Stimulated activated naive CD8-positive, alpha-beta T cell treated with anti-CD3 and anti-CD28 coated beads, Interleukin-15, Interleukin-2, amounts not matched to agents 100 ng/mL and 50 ng/mL, for 24 hours (primary cell): ENCODE results near the gene IQGAP3.

Source experiments
- H3K27ac Mint-ChIP-seq: one replicate; pipeline ENCODE4 v1.8.0; 2021; ENCODE audit warnings: mild to moderate bottlenecking, mixed read lengths
- H3K27me3 Mint-ChIP-seq: one replicate; pipeline ENCODE4 v1.8.0; 2021; ENCODE audit warnings: mixed read lengths
- H3K36me3 Mint-ChIP-seq: one replicate; pipeline ENCODE4 v1.8.0; 2021; ENCODE audit warnings: low read depth, mixed read lengths
- H3K4me1 Mint-ChIP-seq: one replicate; pipeline ENCODE4 v1.8.0; 2021; ENCODE audit warnings: low read depth, mixed read lengths
- H3K4me3 Mint-ChIP-seq: one replicate; pipeline ENCODE4 v1.8.0; 2021; ENCODE audit warnings: mild to moderate bottlenecking, mixed read lengths
- H3K9me3 Mint-ChIP-seq: one replicate; pipeline ENCODE4 v1.8.0; 2021; ENCODE audit warnings: mixed read lengths

IQGAP3 gene

GRCh38 chr1:156550346-156550745, 22.0 kb downstream of the IQGAP3 start:
- Mint-ChIP-seq H3K4me3 (no peak overlapping the region), H3K9me3 (no peaks in the 10 kb centered on the region), H3K27ac (no peak overlapping the region), H3K27me3 (no peaks in the 10 kb centered on the region), H3K4me1 (peaks cover 14% of the 10 kb centered on the region), H3K36me3 (no peaks in the 10 kb centered on the region)

GRCh38 chr1:156549831-156550230, 22.5 kb downstream of the IQGAP3 start:
- H3K27ac Mint-ChIP-seq, result no peak overlapping the region

GRCh38 chr1:156549390-156549789, 23.0 kb downstream of the IQGAP3 start:
- Mint-ChIP-seq H3K27ac (no peak overlapping the region), H3K36me3 (no peaks in the 10 kb centered on the region), H3K4me3 (no peak overlapping the region), H3K27me3 (no peaks in the 10 kb centered on the region), H3K4me1 (peaks cover 14% of the 10 kb centered on the region), H3K9me3 (no peaks in the 10 kb centered on the region)

More at GRCh38 chr1:156549831-156550230, 22.5 kb downstream of the IQGAP3 start:
- H3K4me3 Mint-ChIP-seq, result no peak overlapping the region
- peaks cover 14% of the 10 kb centered on the region for H3K4me1 Mint-ChIP-seq
- no peaks in the 10 kb centered on the region for H3K36me3 Mint-ChIP-seq
- no peaks in the 10 kb centered on the region for H3K9me3 Mint-ChIP-seq
- no peaks in the 10 kb centered on the region for H3K27me3 Mint-ChIP-seq

GRCh38 chr1:156547982-156548381, 24.4 kb downstream of the IQGAP3 start:
- Mint-ChIP-seq H3K4me1 (peaks cover 10% of the 10 kb centered on the region), H3K27ac (no peak overlapping the region), H3K27me3 (no peaks in the 10 kb centered on the region)

GRCh38 chr1:156547434-156547833, 24.9 kb downstream of the IQGAP3 start:
- peaks cover 8% of the 10 kb centered on the region for H3K4me1 Mint-ChIP-seq
- H3K27me3 Mint-ChIP-seq, result no peaks in the 10 kb centered on the region
- peaks cover 4% of the 10 kb centered on the region for H3K36me3 Mint-ChIP-seq
- no peak overlapping the region for H3K4me3 Mint-ChIP-seq
- no peak overlapping the region for H3K27ac Mint-ChIP-seq
- H3K9me3 Mint-ChIP-seq, result no peaks in the 10 kb centered on the region

More at GRCh38 chr1:156547982-156548381, 24.4 kb downstream of the IQGAP3 start:
- H3K9me3 Mint-ChIP-seq, result no peaks in the 10 kb centered on the region
- no peak overlapping the region for H3K4me3 Mint-ChIP-seq
- peaks cover 3% of the 10 kb centered on the region for H3K36me3 Mint-ChIP-seq

GRCh38 chr1:156546267-156546666, 26.1 kb downstream of the IQGAP3 start:
- peaks cover 1% of the 10 kb centered on the region for H3K4me1 Mint-ChIP-seq
- no peak overlapping the region for H3K4me3 Mint-ChIP-seq
- no peaks in the 10 kb centered on the region for H3K9me3 Mint-ChIP-seq
- H3K36me3 Mint-ChIP-seq, result peaks cover 7% of the 10 kb centered on the region
- H3K27ac Mint-ChIP-seq, result no peak overlapping the region
- H3K27me3 Mint-ChIP-seq, result no peaks in the 10 kb centered on the region

GRCh38 chr1:156544592-156545102, 27.7 kb downstream of the IQGAP3 start:
- Mint-ChIP-seq H3K27me3 (no peaks in the 10 kb centered on the region), H3K4me3 (no peak overlapping the region), H3K9me3 (no peaks in the 10 kb centered on the region), H3K4me1 (no peaks in the 10 kb centered on the region), H3K27ac (no peak overlapping the region), H3K36me3 (peaks cover 7% of the 10 kb centered on the region)

GRCh38 chr1:156543066-156543465, 29.3 kb downstream of the IQGAP3 start:
- H3K4me3 Mint-ChIP-seq, result no peak overlapping the region

GRCh38 chr1:156540955-156541354, 31.4 kb downstream of the IQGAP3 start:
- H3K27me3 Mint-ChIP-seq, result no peaks in the 10 kb centered on the region
- H3K9me3 Mint-ChIP-seq, result no peaks in the 10 kb centered on the region
- no peak overlapping the region for H3K4me3 Mint-ChIP-seq
- no peak overlapping the region for H3K27ac Mint-ChIP-seq
- H3K36me3 Mint-ChIP-seq, result peaks cover 7% of the 10 kb centered on the region
- H3K4me1 Mint-ChIP-seq, result no peaks in the 10 kb centered on the region

More at GRCh38 chr1:156543066-156543465, 29.3 kb downstream of the IQGAP3 start:
- H3K4me1 Mint-ChIP-seq, result no peaks in the 10 kb centered on the region
- H3K36me3 Mint-ChIP-seq, result peaks cover 7% of the 10 kb centered on the region
- H3K27ac Mint-ChIP-seq, result no peak overlapping the region
- H3K9me3 Mint-ChIP-seq, result no peaks in the 10 kb centered on the region
- H3K27me3 Mint-ChIP-seq, result no peaks in the 10 kb centered on the region

- no peaks in the 10 kb centered on the region for H3K4me1 Mint-ChIP-seq
- no peak overlapping the region for H3K4me3 Mint-ChIP-seq
- H3K27ac Mint-ChIP-seq, result no peak overlapping the region
- no peaks in the 10 kb centered on the region for H3K27me3 Mint-ChIP-seq
- peaks cover 7% of the 10 kb centered on the region for H3K36me3 Mint-ChIP-seq
- H3K9me3 Mint-ChIP-seq, result no peaks in the 10 kb centered on the region
Measured at GRCh38 chr1:156539818-156540355, 32.5 kb downstream of the IQGAP3 start.

GRCh38 chr1:156538711-156539440, 33.5 kb downstream of the IQGAP3 start:
- no peak overlapping the region for H3K4me3 Mint-ChIP-seq
- H3K4me1 Mint-ChIP-seq, result no peaks in the 10 kb centered on the region
- H3K27ac Mint-ChIP-seq, result no peak overlapping the region
- H3K9me3 Mint-ChIP-seq, result no peaks in the 10 kb centered on the region
- peaks cover 7% of the 10 kb centered on the region for H3K36me3 Mint-ChIP-seq
- H3K27me3 Mint-ChIP-seq, result no peaks in the 10 kb centered on the region

- Mint-ChIP-seq H3K4me1 (no peaks in the 10 kb centered on the region), H3K4me3 (no peak overlapping the region)
Measured at GRCh38 chr1:156537027-156537426, 35.3 kb downstream of the IQGAP3 start.

GRCh38 chr1:156534424-156535060, 37.8 kb downstream of the IQGAP3 start:
- Mint-ChIP-seq H3K4me3 (no peak overlapping the region), H3K36me3 (no peaks in the 10 kb centered on the region), H3K27me3 (no peaks in the 10 kb centered on the region), H3K4me1 (no peaks in the 10 kb centered on the region), H3K27ac (no peak overlapping the region), H3K9me3 (no peaks in the 10 kb centered on the region)

More at GRCh38 chr1:156537027-156537426, 35.3 kb downstream of the IQGAP3 start:
- Mint-ChIP-seq H3K9me3 (no peaks in the 10 kb centered on the region), H3K27me3 (no peaks in the 10 kb centered on the region), H3K36me3 (peaks cover 4% of the 10 kb centered on the region), H3K27ac (no peak overlapping the region)

- H3K27me3 Mint-ChIP-seq, result no peaks in the 10 kb centered on the region
- H3K9me3 Mint-ChIP-seq, result no peaks in the 10 kb centered on the region
- no peaks in the 10 kb centered on the region for H3K36me3 Mint-ChIP-seq
- no peak overlapping the region for H3K27ac Mint-ChIP-seq
- H3K4me3 Mint-ChIP-seq, result no peak overlapping the region
- H3K4me1 Mint-ChIP-seq, result no peaks in the 10 kb centered on the region
Measured at GRCh38 chr1:156533568-156534220, 38.7 kb downstream of the IQGAP3 start.

GRCh38 chr1:156532374-156532773, 40.0 kb downstream of the IQGAP3 start:
- H3K27me3 Mint-ChIP-seq, result no peaks in the 10 kb centered on the region
- H3K9me3 Mint-ChIP-seq, result no peaks in the 10 kb centered on the region
- no peak overlapping the region for H3K27ac Mint-ChIP-seq
- no peak overlapping the region for H3K4me3 Mint-ChIP-seq
- H3K4me1 Mint-ChIP-seq, result peaks cover 12% of the 10 kb centered on the region
- H3K36me3 Mint-ChIP-seq, result no peaks in the 10 kb centered on the region
